SK-N-MC (cell line): ENCODE data around the gene ZNF771.

Experiments
- EZH2 ChIP-seq: fragments of 200-600 bp; sonication (generic); IDR thresholded peaks from one replicate; pipeline ENCODE4 v1.6.1; 2017; ENCODE audit warnings: antibody characterized with exemption
- POLR2AphosphoS5 ChIP-seq: IDR thresholded peaks from 2 replicates; pipeline ENCODE4 v1.6.1; 2012; ENCODE audit warnings: mild to moderate bottlenecking, low read depth, low read length, borderline replicate concordance

DNA sequence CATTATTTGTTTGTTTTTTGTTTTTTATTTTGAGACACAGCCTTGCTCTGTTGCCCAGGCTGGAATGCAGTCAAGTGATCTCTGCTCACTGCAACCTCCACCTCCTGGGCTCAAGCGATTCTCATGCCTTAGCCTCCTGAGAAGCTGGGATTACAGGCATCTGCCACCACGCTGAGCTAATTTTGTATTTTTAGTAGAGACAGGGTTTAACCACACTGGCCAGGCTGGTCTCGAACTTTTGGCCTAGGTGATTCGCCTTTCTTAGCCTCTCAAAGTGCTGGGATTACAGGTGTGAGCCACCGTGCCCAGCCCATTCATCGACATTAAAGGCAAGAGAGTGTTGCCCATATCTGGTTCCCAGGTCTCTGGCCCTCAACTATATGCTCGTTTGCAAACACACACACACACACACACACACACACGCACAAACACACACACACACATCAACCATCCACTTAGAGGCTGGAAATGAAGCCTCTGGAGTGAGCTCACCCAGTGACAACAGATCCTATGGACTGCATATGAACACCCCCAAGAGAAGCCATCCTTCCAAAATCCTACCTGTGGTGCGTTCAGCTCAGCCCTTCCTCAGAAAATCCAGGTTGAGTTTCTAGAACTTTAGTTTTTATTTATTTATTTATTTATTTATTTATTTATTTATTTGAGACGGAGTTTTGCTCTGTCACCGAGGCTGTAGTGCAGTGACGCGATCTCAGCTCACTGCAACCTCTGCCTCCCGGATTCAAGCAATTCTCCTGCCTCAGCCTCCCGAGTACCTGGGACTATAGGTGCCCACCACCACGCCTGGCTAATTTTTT, 50.5 kb downstream of the ZNF771 start:
- no peak for TF ChIP-seq POLR2AphosphoS5
- no peak for TF ChIP-seq EZH2
